H1 (cell line): ENCODE results near the gene ROS1. TPM values are rescaled to one million over a fixed set of nuclear protein-coding genes. Genes with fewer than 3 reads are reported as not detected.
A peak's percentile ranks its signal among the peaks of the same experiment; 100 is the strongest.

Experiments used
- CTCF ChIA-PET: fragments of 300-600 bp; sonication (Branson Sonifier 250); formaldehyde crosslinking; loops from one replicate; lab custom pipeline; 2021; ENCODE audit not compliant: partially characterized antibody; lab: Charles Lee
- POLR2A ChIA-PET: fragments of 300-600 bp; sonication (Branson Sonifier 250); formaldehyde crosslinking; loops from one replicate; lab custom pipeline; 2021; ENCODE audit warnings: inconsistent platforms; ENCODE audit not compliant: partially characterized antibody; lab: Charles Lee
- DNase-seq, 2 experiments: peaks; one replicate each; pipeline versions ENCODE4 v3.0.0 to v3.0.0-alpha.2; 2010 to 2022; ENCODE audit warnings: low spot score in 2 of 2, low read depth in 1 of 2, mixed read lengths in 1 of 2
- FAIRE-seq: peaks from 2 replicates; lab custom pipeline; 2011; peaks lifted over from hg19 to GRCh38; lab: Jason Lieb, UNC
- H2AFZ ChIP-seq: 2 replicates; pipeline ENCODE4 v1.8.1; 2012; ENCODE audit warnings: low read length, inconsistent platforms
- H2AK5ac ChIP-seq: 2 replicates; pipeline ENCODE4 v1.6.1; 2013; ENCODE audit warnings: low read depth, low read length
- H2BK120ac ChIP-seq: replicated peaks from 2 replicates; pipeline ENCODE3; 2013; ENCODE audit warnings: low read depth, low read length, inconsistent platforms
- H2BK12ac ChIP-seq: 2 replicates; pipeline ENCODE4 v1.6.1; 2013; ENCODE audit warnings: low read depth, low read length
- H2BK15ac ChIP-seq: 2 replicates; pipeline ENCODE4 v1.6.1; 2013; ENCODE audit warnings: low read length
- H2BK20ac ChIP-seq: 2 replicates; pipeline ENCODE4 v1.6.1; 2013; ENCODE audit warnings: low read length
- H2BK5ac ChIP-seq: 2 replicates; pipeline ENCODE4 v1.6.1; 2013; ENCODE audit warnings: low read depth, low read length
- H3K14ac ChIP-seq: 2 replicates; pipeline ENCODE4 v1.6.1; 2013; ENCODE audit warnings: inconsistent platforms; ENCODE audit not compliant: insufficient read length
- H3K18ac ChIP-seq: 2 replicates; pipeline ENCODE4 v1.6.1; 2013; ENCODE audit warnings: low read length; ENCODE audit errors: extremely low read depth
- H3K23ac ChIP-seq: 2 replicates; pipeline ENCODE4 v1.6.1; 2013; ENCODE audit warnings: inconsistent platforms; ENCODE audit not compliant: insufficient read length
- H3K23me2 ChIP-seq: 2 replicates; pipeline ENCODE4 v1.6.1; 2013; ENCODE audit warnings: low read depth, low read length
- H3K27ac ChIP-seq: 2 replicates; pipeline ENCODE4 v1.6.1; 2011; ENCODE audit warnings: low read depth, low read length, inconsistent platforms
- H3K27me3 ChIP-seq, 4 experiments: replicated peaks in 1 of 4; 1 replicate in 1 of 4; 2 replicates in 3 of 4; pipeline versions ENCODE4 v1.6.1 to v1.8.1; 2011 to 2013; ENCODE audit warnings: low read length in 3 of 4, mild to moderate bottlenecking in 3 of 4, inconsistent platforms in 2 of 4, mixed read lengths in 2 of 4, moderate library complexity in 1 of 4; ENCODE audit not compliant: control insufficient read depth in 3 of 4, insufficient read depth in 3 of 4; ENCODE audit errors: extremely low read depth in 1 of 4
- H3K36me3 ChIP-seq, 4 experiments: 2 replicates each; pipeline versions ENCODE4 v1.6.1 to v1.8.1; 2011 to 2013; ENCODE audit warnings: mild to moderate bottlenecking in 4 of 4, low read length in 3 of 4, moderate library complexity in 2 of 4, control low read depth in 1 of 4, inconsistent platforms in 1 of 4; ENCODE audit not compliant: insufficient read depth in 4 of 4, control insufficient read depth in 2 of 4
- H3K4ac ChIP-seq: replicated peaks from 2 replicates; pipeline ENCODE3; 2013; ENCODE audit warnings: low read length, low read depth, mixed read lengths, inconsistent platforms; ENCODE audit not compliant: insufficient read length
- H3K4me1 ChIP-seq, 4 experiments: replicated peaks in 1 of 4; 1 replicate in 1 of 4; 2 replicates in 3 of 4; pipeline versions ENCODE4 v1.6.1 to v1.8.1; 2011 to 2013; ENCODE audit warnings: low read length in 3 of 4, inconsistent platforms in 2 of 4, mixed read lengths in 1 of 4; ENCODE audit not compliant: insufficient read depth in 4 of 4, control insufficient read depth in 3 of 4
- H3K4me2 ChIP-seq, 2 experiments: 2 replicates each; pipeline versions ENCODE4 v1.6.1 to v1.8.1; 2011 to 2013; ENCODE audit warnings: low read depth in 2 of 2, low read length in 2 of 2, control low read depth in 1 of 2, inconsistent platforms in 1 of 2, mild to moderate bottlenecking in 1 of 2; ENCODE audit not compliant: insufficient read depth in 1 of 2
- H3K4me3 ChIP-seq, 4 experiments: fragments of 200-600, 300-600 bp in 1 of 4; sonication (generic), shearing (Covaris generic), sonication (Bioruptor Twin) in 1 of 4; 2 replicates each; pipeline versions ENCODE4 v1.5.1 to v1.8.1; 2011 to 2016; ENCODE audit warnings: low read length in 4 of 4, low read depth in 3 of 4, control low read depth in 2 of 4, inconsistent platforms in 2 of 4, mild to moderate bottlenecking in 2 of 4, mixed read lengths in 1 of 4, moderate library complexity in 1 of 4; ENCODE audit not compliant: insufficient read depth in 2 of 4; ENCODE audit errors: extremely low read depth in 1 of 4
- H3K56ac ChIP-seq: replicated peaks from 2 replicates; pipeline ENCODE3; 2013; ENCODE audit warnings: low read depth, mild to moderate bottlenecking, mixed read lengths, low read length, inconsistent platforms; ENCODE audit not compliant: insufficient read length
- H3K79me1 ChIP-seq: 2 replicates; pipeline ENCODE4 v1.6.1; 2013; ENCODE audit warnings: low read depth, low read length, control low read depth
- H3K79me2 ChIP-seq, 2 experiments: 2 replicates each; pipeline versions ENCODE4 v1.6.1 to v1.8.1; 2012 to 2013; ENCODE audit warnings: low read length in 2 of 2, mild to moderate bottlenecking in 2 of 2, inconsistent platforms in 1 of 2; ENCODE audit not compliant: insufficient read depth in 2 of 2, control insufficient read depth in 1 of 2
- H3K9ac ChIP-seq, 4 experiments: replicated peaks in 1 of 4; 1 replicate in 1 of 4; 2 replicates in 3 of 4; pipeline versions ENCODE4 v1.6.1 to v1.8.1; 2011 to 2013; ENCODE audit warnings: low read depth in 3 of 4, low read length in 3 of 4, control low read depth in 2 of 4, mild to moderate bottlenecking in 2 of 4, moderate library complexity in 2 of 4, inconsistent platforms in 1 of 4; ENCODE audit errors: extremely low read depth in 1 of 4
- H3K9me3 ChIP-seq, 2 experiments: 2 replicates each; pipeline versions ENCODE4 v1.6.1 to v1.8.1; 2012 to 2013; ENCODE audit warnings: mild to moderate bottlenecking in 2 of 2, moderate library complexity in 2 of 2, control low read depth in 1 of 2, inconsistent platforms in 1 of 2, low read depth in 1 of 2, low read length in 1 of 2, mixed read lengths in 1 of 2; ENCODE audit not compliant: insufficient read depth in 2 of 2
- H4K20me1 ChIP-seq, 2 experiments: replicated peaks in 1 of 2; 2 replicates each; pipeline versions ENCODE3 to v1.8.1; 2011 to 2013; ENCODE audit warnings: inconsistent platforms in 2 of 2, low read length in 2 of 2, mild to moderate bottlenecking in 1 of 2; ENCODE audit not compliant: insufficient read depth in 2 of 2, control insufficient read depth in 1 of 2
- H4K5ac ChIP-seq: 2 replicates; pipeline ENCODE4 v1.6.1; 2013; ENCODE audit warnings: low read length, low read depth, mixed read lengths, inconsistent platforms; ENCODE audit not compliant: insufficient read length
- H4K8ac ChIP-seq: 2 replicates; pipeline ENCODE4 v1.8.0; 2013; ENCODE audit warnings: mild to moderate bottlenecking, moderate library complexity, low read length, inconsistent platforms; ENCODE audit not compliant: insufficient read depth; ENCODE audit errors: extremely low read depth
- H4K91ac ChIP-seq: replicated peaks from 2 replicates; pipeline ENCODE3; 2013; ENCODE audit warnings: low read length, mixed read lengths, inconsistent platforms; ENCODE audit not compliant: insufficient read length
- CBX8 ChIP-seq: fragments of 300-800, 300-1000 bp; sonication (generic); IDR thresholded peaks from 2 replicates; pipeline ENCODE4 v1.7.1; 2016; ENCODE audit warnings: low read depth, low read length, borderline replicate concordance
- NRF1 ChIP-seq: IDR thresholded peaks from 2 replicates; pipeline ENCODE4 v1.6.1; 2011; ENCODE audit warnings: mild to moderate bottlenecking, low read depth, low read length, improper control_type of control experiment
- POLR2AphosphoS5 ChIP-seq: IDR thresholded peaks from 2 replicates; pipeline ENCODE4 v1.6.1; 2011; ENCODE audit warnings: low read depth, low read length
- SIX5 ChIP-seq: IDR thresholded peaks from 2 replicates; pipeline ENCODE4 v1.6.1; 2011; ENCODE audit warnings: mild to moderate bottlenecking, low read depth, low read length
- YY1 ChIP-seq: IDR thresholded peaks from 2 replicates; pipeline ENCODE4 v1.6.1; 2011; ENCODE audit warnings: low read depth, mild to moderate bottlenecking, low read length
- WGBS, 2 experiments: shearing (Covaris generic) in 1 of 2; methylation state at CpG; one replicate each; pipeline versions ENCODE4 v1.1.6 to v1.1.7; 2013 to 2015; ENCODE audit warnings: low lambda C conversion rate in 2 of 2, mixed read lengths in 2 of 2, inconsistent platforms in 1 of 2, low coverage in 1 of 2, missing lambda C conversion rate in 1 of 2; ENCODE audit not compliant: insufficient replicate concordance in 2 of 2, insufficient coverage in 1 of 2, insufficient read length in 1 of 2; ENCODE audit errors: extremely low coverage in 1 of 2, missing lambda C conversion rate in 1 of 2; 5-methylcytosine and 5-hydroxymethylcytosine counted together
- polyA plus RNA-seq, 7 experiments: library from polyadenylated mRNA; depleted of rRNA in 3 of 7; stranded (reverse) in 5 of 7; unstranded in 2 of 7; fragments of >200 nt in 5 of 7; fragments of 200-250 nt in 2 of 7; gene quantifications; 1 replicate in 5 of 7; 2 replicates in 1 of 7; 4 replicates in 1 of 7; pipeline versions ENCODE4 v1.2.1 to v1.2.3, GENCODE V29; 2011 to 2013; ENCODE audit warnings: missing spikeins in 2 of 7, mixed read lengths in 2 of 7
- total RNA-seq: library from RNA; stranded (reverse); fragmentation: NEBNext Ultra II Directional; extraction: Animal tissue kit (Norgen Biotek cat#: 25700); gene quantifications from 2 replicates; pipeline ENCODE4 v1.2.1, GENCODE V29; 2021
- TF ChIP-seq, protein P1 (sequence below), 3 experiments: IDR thresholded peaks; 1 replicate in 2 of 3; 2 replicates in 1 of 3; pipeline versions ENCODE4 v1.5.1 to v1.6.1; 2011; ENCODE audit warnings: low read length in 3 of 3, mild to moderate bottlenecking in 3 of 3, inconsistent platforms in 2 of 3, low read depth in 1 of 3, moderate library complexity in 1 of 3; ENCODE audit not compliant: insufficient read depth in 1 of 3; ENCODE audit errors: control extremely low read depth in 1 of 3

The ROS1 gene
- total and polyA plus RNA-seq, 2 of the 8 experiments (the other 6 are each of a cell fraction or from before 2014, with no cell fraction given) = not detected

- Histone ChIP-seq H3K79me1 (no peaks in the 10 kb centered on the region), H3K14ac (no peak overlapping the region), H3K18ac (no peak overlapping the region), H3K9ac (no peak overlapping the region), H2AFZ (0 out of 2 replicates have a peak overlapping the region, but pooled peaks have one; percentile 73), H3K4me1 (no peaks in the 10 kb centered on the region), H3K56ac (no peak overlapping the region), H3K4ac (no peak overlapping the region), H4K5ac (no peak overlapping the region), H2BK5ac (no peak overlapping the region), H2BK120ac (no peak overlapping the region), H3K9me3 (no peaks in the 10 kb centered on the region), H3K4me2 (no peak overlapping the region), H3K27ac (no peak overlapping the region), H3K79me2 (no peaks in the 10 kb centered on the region), H2BK15ac (no peak overlapping the region), H2BK12ac (no peak overlapping the region), H4K20me1 (no peaks in the 10 kb centered on the region), H2BK20ac (no peak overlapping the region), H3K36me3 (no peaks in the 10 kb centered on the region), H3K27me3 (no peaks in the 10 kb centered on the region), H4K8ac (peak overlapping the region; percentile 1; the same call in 1 of the 2 replicates), H2AK5ac (no peak overlapping the region), H3K4me3 (no peak overlapping the region), H3K23me2 (no peaks in the 10 kb centered on the region), H3K23ac (no peak overlapping the region), H4K91ac (no peak overlapping the region)
- TF ChIP-seq, protein P1, sequence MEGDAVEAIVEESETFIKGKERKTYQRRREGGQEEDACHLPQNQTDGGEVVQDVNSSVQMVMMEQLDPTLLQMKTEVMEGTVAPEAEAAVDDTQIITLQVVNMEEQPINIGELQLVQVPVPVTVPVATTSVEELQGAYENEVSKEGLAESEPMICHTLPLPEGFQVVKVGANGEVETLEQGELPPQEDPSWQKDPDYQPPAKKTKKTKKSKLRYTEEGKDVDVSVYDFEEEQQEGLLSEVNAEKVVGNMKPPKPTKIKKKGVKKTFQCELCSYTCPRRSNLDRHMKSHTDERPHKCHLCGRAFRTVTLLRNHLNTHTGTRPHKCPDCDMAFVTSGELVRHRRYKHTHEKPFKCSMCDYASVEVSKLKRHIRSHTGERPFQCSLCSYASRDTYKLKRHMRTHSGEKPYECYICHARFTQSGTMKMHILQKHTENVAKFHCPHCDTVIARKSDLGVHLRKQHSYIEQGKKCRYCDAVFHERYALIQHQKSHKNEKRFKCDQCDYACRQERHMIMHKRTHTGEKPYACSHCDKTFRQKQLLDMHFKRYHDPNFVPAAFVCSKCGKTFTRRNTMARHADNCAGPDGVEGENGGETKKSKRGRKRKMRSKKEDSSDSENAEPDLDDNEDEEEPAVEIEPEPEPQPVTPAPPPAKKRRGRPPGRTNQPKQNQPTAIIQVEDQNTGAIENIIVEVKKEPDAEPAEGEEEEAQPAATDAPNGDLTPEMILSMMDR (IDR thresholded peaks at IDR 0.05; ENCODE audit: control extremely low read depth in 1 of 3, insufficient read depth in 1 of 3, low read depth in 1 of 3, low read length in 3 of 3) = no peak
- no peak for TF ChIP-seq CBX8
- TF ChIP-seq POLR2AphosphoS5 = no peak
- no peak for TF ChIP-seq SIX5
- TF ChIP-seq YY1 = peak; percentile 69
- no peak for TF ChIP-seq NRF1
- FAIRE-seq (no peak), DNase-seq (no peak)
- ChIA-PET CTCF (interaction anchor here (0.8 to 1.5 kb wide), 8 partner anchors 8 to 205 kb away, joined by 3 to 5 read pairs (median 4); no protein-coding TSS in a partner anchor), POLR2A (no interaction called here)
- WGBS, 2 experiments = 92% methylated on average over 12 of the region's 12 CpGs; no CpG with 5 or more reads in 1 of the 2 experiments
Measured at GRCh38 chr6:117344444-117345291, 81.1 kb downstream of the ROS1 start.
